Neutrophil (primary cell): Measurements from ENCODE around the gene SSU72.

Experiments used
- H3K27ac ChIP-seq: fragments of 200-600 bp; sonication (generic); 2 replicates; pipeline ENCODE4 v1.5.1; 2016; ENCODE audit warnings: mild to moderate bottlenecking, moderate library complexity
- H3K27me3 ChIP-seq: fragments of 200-600 bp; sonication (generic); 2 replicates; pipeline ENCODE4 v1.6.0; 2016; ENCODE audit warnings: mild to moderate bottlenecking
- H3K36me3 ChIP-seq: fragments of 200-600 bp; sonication (generic); 2 replicates; pipeline ENCODE4 v1.5.1; 2017
- H3K4me1 ChIP-seq, 2 experiments: fragments of 200-600 bp in 1 of 2; sonication (generic) in 1 of 2; 1 replicate in 1 of 2; 2 replicates in 1 of 2; pipeline versions ENCODE4 v1.5.1 to v1.6.1; 2013 to 2016; ENCODE audit warnings: low read depth in 1 of 2, low read length in 1 of 2, mild to moderate bottlenecking in 1 of 2, moderate library complexity in 1 of 2; ENCODE audit not compliant: control insufficient read depth in 1 of 2, insufficient read depth in 1 of 2
- H3K4me3 ChIP-seq, 2 experiments: fragments of 200-600 bp in 1 of 2; sonication (generic) in 1 of 2; 1 replicate in 1 of 2; 2 replicates in 1 of 2; pipeline ENCODE4 v1.5.1; 2013 to 2016; ENCODE audit warnings: low read depth in 1 of 2, low read length in 1 of 2, mild to moderate bottlenecking in 1 of 2, moderate library complexity in 1 of 2
- H3K9me3 ChIP-seq: fragments of 200-600 bp; sonication (generic); 2 replicates; pipeline ENCODE4 v1.5.1; 2016
- TF ChIP-seq, protein P1 (sequence below): fragments of 200-600 bp; sonication (generic); IDR thresholded peaks from 2 replicates; pipeline ENCODE4 v1.5.1; 2016; ENCODE audit warnings: antibody characterized with exemption

SSU72 gene

DNA sequence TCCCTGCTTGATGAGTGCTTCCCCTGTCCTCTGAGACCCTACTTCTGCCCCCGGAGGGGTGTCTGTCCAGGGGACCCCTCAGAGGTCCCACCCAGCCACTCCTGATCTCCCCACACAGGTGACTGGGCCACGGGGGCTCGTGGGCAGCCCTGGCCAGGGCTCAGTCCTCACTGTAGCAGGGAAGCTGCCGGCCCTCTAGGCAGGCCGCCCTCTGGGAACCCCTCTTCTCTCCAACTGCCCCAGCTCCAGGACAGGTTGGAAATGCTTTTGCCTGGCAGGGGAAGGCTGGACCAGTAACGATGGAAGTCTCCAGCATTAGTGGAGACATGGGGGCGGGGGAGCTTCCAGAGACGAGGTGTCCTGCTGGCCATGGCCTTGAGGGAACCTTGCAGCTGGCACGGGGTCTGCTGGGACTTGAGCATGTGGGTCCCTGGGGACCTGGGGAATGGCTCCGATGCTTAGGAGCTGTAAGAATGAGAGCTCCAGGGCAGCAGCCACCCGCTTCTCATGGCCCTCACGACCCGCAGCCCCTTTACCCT lies 28.4 kb upstream of the SSU72 start:
- H3K4me1 ChIP-seq: peaks cover 49% of the 10 kb centered on the region in 2 experiments
- no peak overlapping the region for H3K4me3 ChIP-seq
- H3K27me3 ChIP-seq: peaks cover 22% of the 10 kb centered on the region
- TF ChIP-seq, protein P1, sequence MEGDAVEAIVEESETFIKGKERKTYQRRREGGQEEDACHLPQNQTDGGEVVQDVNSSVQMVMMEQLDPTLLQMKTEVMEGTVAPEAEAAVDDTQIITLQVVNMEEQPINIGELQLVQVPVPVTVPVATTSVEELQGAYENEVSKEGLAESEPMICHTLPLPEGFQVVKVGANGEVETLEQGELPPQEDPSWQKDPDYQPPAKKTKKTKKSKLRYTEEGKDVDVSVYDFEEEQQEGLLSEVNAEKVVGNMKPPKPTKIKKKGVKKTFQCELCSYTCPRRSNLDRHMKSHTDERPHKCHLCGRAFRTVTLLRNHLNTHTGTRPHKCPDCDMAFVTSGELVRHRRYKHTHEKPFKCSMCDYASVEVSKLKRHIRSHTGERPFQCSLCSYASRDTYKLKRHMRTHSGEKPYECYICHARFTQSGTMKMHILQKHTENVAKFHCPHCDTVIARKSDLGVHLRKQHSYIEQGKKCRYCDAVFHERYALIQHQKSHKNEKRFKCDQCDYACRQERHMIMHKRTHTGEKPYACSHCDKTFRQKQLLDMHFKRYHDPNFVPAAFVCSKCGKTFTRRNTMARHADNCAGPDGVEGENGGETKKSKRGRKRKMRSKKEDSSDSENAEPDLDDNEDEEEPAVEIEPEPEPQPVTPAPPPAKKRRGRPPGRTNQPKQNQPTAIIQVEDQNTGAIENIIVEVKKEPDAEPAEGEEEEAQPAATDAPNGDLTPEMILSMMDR: no peak
- H3K27ac ChIP-seq: no peak overlapping the region
- no peaks in the 10 kb centered on the region for H3K9me3 ChIP-seq
- H3K36me3 ChIP-seq: no peaks in the 10 kb centered on the region

DNA sequence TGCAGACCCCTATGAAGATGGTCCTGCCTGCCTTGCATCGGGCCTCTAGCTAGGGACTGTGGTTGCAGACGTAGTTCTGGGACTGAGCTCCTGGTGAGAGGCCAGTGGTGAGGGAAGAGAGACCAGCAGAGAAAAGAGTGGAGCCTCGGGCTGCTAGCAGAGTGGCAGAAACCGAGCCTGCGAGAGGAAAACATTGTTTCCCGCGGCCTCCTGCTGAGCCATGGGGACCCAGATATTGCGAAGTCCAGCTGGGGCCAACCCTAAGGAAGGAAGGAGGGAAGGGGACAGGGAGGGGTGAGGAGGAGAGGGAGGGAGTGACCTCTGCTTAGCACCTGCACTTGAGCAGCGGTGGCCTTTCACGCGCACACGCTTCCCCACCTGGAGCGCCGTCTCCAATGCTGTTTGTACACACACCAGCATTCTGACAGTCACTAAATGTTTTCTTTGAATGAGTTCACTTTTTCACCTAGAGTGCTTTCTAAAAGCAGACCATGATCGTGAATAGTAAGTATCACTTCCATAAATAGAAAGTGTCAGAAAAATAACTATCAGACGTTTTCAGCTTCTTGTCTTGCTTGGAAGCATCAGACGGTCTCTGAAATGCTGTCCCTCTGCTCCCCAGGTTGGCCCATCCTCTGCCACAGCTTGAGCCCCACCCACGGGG lies 27.8 kb upstream of the SSU72 start:
- H3K27me3 ChIP-seq: peaks cover 28% of the 10 kb centered on the region
- H3K36me3 ChIP-seq: no peaks in the 10 kb centered on the region
- TF ChIP-seq, protein P1: no peak

DNA sequence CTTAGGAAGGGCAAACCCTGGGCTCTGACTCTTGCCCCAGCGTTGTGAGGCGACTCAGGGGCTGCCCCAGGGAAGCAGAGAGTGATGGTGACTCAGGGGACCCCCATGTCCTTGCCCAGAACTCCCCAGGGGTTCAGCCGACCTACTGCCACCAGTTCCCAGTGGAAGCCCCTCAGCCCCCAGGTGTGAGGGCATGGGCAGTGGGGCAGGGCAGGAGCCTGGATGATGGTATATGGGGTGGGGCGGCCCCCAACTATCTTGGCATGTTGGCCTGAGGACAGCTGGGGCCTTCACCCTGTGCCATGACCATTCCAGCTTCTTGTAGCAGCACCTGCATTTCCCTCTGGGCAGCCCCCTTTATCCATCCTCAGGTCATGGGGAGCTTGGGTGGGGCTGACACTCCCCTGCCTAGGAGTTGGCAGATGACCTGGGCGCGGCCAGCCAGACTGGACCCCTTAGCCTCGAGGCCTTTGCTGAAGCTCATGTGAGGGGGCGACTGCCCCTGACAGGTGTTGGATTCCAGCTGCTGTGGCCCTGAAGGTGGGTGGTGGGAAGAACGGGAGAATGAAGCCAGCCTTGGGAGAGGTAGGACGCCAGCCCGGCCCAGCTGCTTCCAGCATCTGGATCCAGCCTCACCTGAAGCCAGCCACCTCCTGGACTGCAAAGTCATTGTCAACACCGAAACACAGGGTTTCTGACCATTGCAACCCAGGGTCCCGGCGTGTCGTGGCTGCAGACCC lies 27.1 kb upstream of the SSU72 start:
- no peak overlapping the region for H3K4me3 ChIP-seq
- peaks cover 35% of the 10 kb centered on the region for H3K27me3 ChIP-seq
- peaks cover 38% of the 10 kb centered on the region in 2 experiments for H3K4me1 ChIP-seq
- no peaks in the 10 kb centered on the region for H3K36me3 ChIP-seq
- no peak overlapping the region for H3K27ac ChIP-seq
- TF ChIP-seq, protein P1: no peak
- H3K9me3 ChIP-seq: no peaks in the 10 kb centered on the region

More for the DNA sequence above, 27.8 kb upstream of the SSU72 start:
- H3K4me1 ChIP-seq: peaks cover 45% of the 10 kb centered on the region in 2 experiments
- peak overlapping the region; percentile 20 for H3K27ac ChIP-seq
- no peak overlapping the region for H3K4me3 ChIP-seq
- no peaks in the 10 kb centered on the region for H3K9me3 ChIP-seq

DNA sequence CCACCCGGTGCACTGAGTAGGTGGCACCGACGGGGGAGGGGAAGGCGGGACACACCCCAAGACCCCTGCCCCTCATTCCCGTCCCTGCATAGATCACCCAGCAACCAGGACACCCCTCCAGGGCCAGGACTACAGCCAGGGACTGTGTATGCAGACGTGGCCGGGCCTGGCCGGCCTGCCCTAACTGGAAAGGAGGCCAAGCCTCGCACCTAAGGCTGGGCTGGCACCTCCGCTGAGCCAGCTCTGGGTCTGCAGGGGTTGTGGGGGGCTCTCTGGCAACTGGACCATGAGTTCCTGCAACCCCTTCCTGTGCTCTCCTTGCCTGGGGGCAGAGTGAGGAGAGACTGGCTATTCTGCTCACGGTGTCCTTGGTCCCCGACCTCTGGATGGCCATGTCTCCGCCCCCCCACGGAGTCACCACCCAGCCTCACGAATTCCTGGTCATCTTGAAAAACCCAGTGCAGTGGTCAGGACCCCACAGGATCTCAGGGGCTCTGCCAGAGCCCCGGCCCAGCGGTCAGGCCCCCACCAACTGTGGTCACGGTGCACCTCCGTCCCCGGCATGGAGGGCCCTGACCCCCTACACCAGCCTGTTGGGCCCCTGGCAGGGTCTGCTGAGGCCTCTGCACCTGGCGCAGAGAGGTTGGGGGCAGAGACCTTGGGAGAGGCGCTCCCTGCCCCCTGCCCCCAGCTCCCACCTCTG lies 26.3 kb upstream of the SSU72 start:
- H3K4me1 ChIP-seq: peaks cover 33 to 34% of the 10 kb centered on the region in 2 experiments
- peak overlapping the region in 1 of 2 experiments; percentile 64 for H3K4me3 ChIP-seq
- H3K27ac ChIP-seq: no peak overlapping the region
- TF ChIP-seq, protein P1: no peak
- peaks cover 43% of the 10 kb centered on the region for H3K27me3 ChIP-seq
- H3K36me3 ChIP-seq: no peaks in the 10 kb centered on the region
- no peaks in the 10 kb centered on the region for H3K9me3 ChIP-seq

DNA sequence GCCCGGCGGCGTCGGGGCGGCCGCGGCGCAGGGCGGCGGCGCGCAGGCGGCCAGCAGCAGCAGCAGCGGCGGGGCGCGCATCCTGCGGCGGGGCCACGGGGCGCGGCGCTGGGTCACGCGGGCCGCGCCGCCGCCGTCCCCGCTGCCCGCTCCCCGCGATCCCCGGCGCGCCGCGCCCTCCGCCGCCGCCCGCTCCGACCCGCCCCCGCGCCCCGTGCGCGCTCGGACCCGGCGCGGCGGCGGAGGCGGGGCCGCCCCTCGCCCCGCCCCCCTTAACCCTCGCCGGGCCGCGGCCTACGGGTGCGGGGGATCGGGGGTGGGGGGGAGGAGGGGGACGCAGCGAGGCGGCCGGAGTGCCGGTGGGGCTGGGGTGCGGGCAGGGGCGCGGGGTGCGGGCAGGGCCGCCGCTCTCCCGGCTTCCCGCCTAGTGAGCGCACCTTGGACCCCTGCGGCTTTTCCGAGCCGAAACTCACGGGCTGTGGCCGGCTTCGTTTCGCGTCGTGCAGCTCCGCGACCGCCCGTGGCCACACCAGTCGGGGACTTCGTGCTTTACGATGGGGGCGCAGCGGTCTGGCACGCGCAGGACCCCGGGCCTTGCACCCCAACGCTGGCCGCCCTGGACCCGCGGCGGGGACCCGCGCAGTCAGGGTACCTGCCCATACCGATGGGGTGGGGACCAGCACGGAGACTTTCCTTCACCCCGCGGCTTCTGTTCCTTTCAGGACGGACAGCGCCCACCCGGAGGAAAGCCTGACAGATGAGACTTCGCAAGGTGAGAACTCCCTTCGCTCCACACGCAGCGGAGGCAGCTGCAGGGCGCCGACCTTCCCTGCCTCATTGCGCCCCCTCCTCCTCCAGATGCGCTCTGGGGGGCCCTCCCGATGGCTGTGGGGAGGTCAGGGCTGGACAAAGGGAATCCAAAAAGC lies 25.5 kb upstream of the SSU72 start, which contains the start of gene FNDC10:
Gene FNDC10 (minus strand): TSS at position 201 of the 926 bp plus-strand sequence. CDS start 120 bp downstream, at position 81.
- Histone ChIP-seq H3K27me3 (peaks cover 47% of the 10 kb centered on the region), H3K4me3 (peak within 1 kb of the TSS; percentile 53 to 64), H3K9me3 (no peaks in the 10 kb centered on the region), H3K4me1 (peaks cover 33 to 34% of the 10 kb centered on the region in 2 experiments), H3K27ac (peak within 1 kb of the TSS; percentile 15), H3K36me3 (no peaks in the 10 kb centered on the region)
- TF ChIP-seq, protein P1: no peak
